CD4-positive, alpha-beta T cell (primary cell): ENCODE data around the gene PEX19. TPM values are rescaled to one million over a fixed set of nuclear protein-coding genes. Genes with fewer than 3 reads are reported as not detected.

ENCODE experiments used
- ATAC-seq: fragments of 200-7000 bp; cut with Tn5 transposase; one replicate; pipeline ENCODE4 v1.10.0; 2022; ENCODE audit warnings: mild to moderate bottlenecking; ENCODE audit not compliant: poor library complexity
- CTCF ChIA-PET: fragments of 350-600 bp; sonication (Branson Sonifier 250); formaldehyde crosslinking; loops from one replicate; lab custom pipeline; 2021; ENCODE audit warnings: antibody characterized with exemption, inconsistent platforms; lab: Charles Lee
- POLR2A ChIA-PET: fragments of 350-600 bp; sonication (Branson Sonifier 250); formaldehyde crosslinking; loops from one replicate; lab custom pipeline; 2021; ENCODE audit warnings: antibody characterized with exemption, inconsistent platforms; lab: Charles Lee
- DNase-seq, 14 experiments: peaks; one replicate each; pipeline ENCODE4 v3.0.0-alpha.2; 2013 to 2020; ENCODE audit warnings: mixed read lengths in 2 of 14
- H3K27ac ChIP-seq, 2 donors: one replicate each; pipeline versions ENCODE4 v1.5.1 to v1.7.0; 2013; ENCODE audit warnings: low read length in 2 of 2, low read depth in 1 of 2, mild to moderate bottlenecking in 1 of 2
- H3K27me3 ChIP-seq, 2 experiments: 1 replicate in 1 of 2; 2 replicates in 1 of 2; pipeline versions ENCODE4 v1.6.1 to v1.7.0; 2013; ENCODE audit warnings: low read length in 2 of 2, control low read depth in 1 of 2, mild to moderate bottlenecking in 1 of 2, moderate library complexity in 1 of 2; ENCODE audit not compliant: insufficient read depth in 2 of 2, control insufficient read depth in 1 of 2
- H3K36me3 ChIP-seq: one replicate; pipeline ENCODE4 v1.6.1; 2013; ENCODE audit warnings: low read length, control low read depth; ENCODE audit not compliant: insufficient read depth
- H3K4me1 ChIP-seq: one replicate; pipeline ENCODE4 v1.6.1; 2013; ENCODE audit warnings: low read length, control low read depth; ENCODE audit not compliant: insufficient read depth
- H3K4me3 ChIP-seq: one replicate; pipeline ENCODE4 v1.5.1; 2013; ENCODE audit warnings: mild to moderate bottlenecking, low read length, moderate library complexity
- H3K9me3 ChIP-seq, 2 experiments: 1 replicate in 1 of 2; 2 replicates in 1 of 2; pipeline versions ENCODE4 v1.6.1 to v1.7.0; 2013; ENCODE audit warnings: low read length in 2 of 2, mild to moderate bottlenecking in 2 of 2, control low read depth in 1 of 2, moderate library complexity in 1 of 2; ENCODE audit not compliant: control insufficient read depth in 1 of 2, insufficient read depth in 1 of 2
- H3K27ac Mint-ChIP-seq: one replicate; pipeline ENCODE4 v1.8.0; 2020; ENCODE audit warnings: mixed read lengths
- H3K27me3 Mint-ChIP-seq: one replicate; pipeline ENCODE4 v1.8.0; 2021; ENCODE audit warnings: mixed read lengths
- H3K36me3 Mint-ChIP-seq: one replicate; pipeline ENCODE4 v1.8.0; 2021; ENCODE audit warnings: low read depth, mixed read lengths
- H3K4me1 Mint-ChIP-seq: one replicate; pipeline ENCODE4 v1.8.0; 2021; ENCODE audit warnings: low read depth, mixed read lengths
- H3K4me3 Mint-ChIP-seq: one replicate; pipeline ENCODE4 v1.8.0; 2020; ENCODE audit warnings: mild to moderate bottlenecking, mixed read lengths
- H3K9me3 Mint-ChIP-seq: one replicate; pipeline ENCODE4 v1.8.0; 2020; ENCODE audit warnings: mixed read lengths
- intact Hi-C, 2 experiments: fragments of 100-400 bp; cut with DNase I in 1 of 2; cut with micrococcal nuclease in 1 of 2; formaldehyde crosslinking; loops; one replicate each; pipeline versions ENCODE4 v1.15.1 to v1.9.0; 2023 to 2025; cut with DNase I, micrococcal nuclease
- total RNA-seq, 174 experiments: library from RNA in 2 of 174; stranded (reverse) in 2 of 174; gene quantifications; one replicate each; pipeline ENCODE4 v1.2.3 and lab custom pipeline; 2021 to 2026
- TF ChIP-seq, protein P1 (sequence below): fragments of 200-600 bp; IDR thresholded peaks from one replicate; pipeline ENCODE4 v1.8.0; 2022; ENCODE audit warnings: antibody characterized with exemption, mild to moderate bottlenecking

The PEX19 gene
- total RNA-seq, 2 experiments from 2014 or later: 32.0 to 33.4 TPM

DNA sequence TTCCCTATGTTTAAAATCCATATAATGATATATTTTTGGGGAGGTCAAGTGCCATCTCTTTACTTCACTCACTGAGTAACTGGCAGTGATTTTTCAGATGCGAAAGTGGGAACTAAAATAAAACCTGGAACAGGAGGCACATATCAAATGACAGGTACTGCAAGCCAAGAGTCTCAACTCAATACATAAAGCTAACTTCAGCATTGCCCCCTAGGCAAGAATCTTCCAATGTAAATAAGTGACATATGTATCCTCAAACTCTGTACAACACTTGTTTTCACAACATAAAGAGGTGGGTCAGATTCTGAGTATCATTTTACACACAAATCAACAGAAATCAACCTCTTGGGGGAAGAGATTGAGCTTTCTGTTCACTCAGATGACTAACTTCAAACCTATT is 40.7 kb downstream of the PEX19 start:
- DNase-seq (no peak), ATAC-seq (no peak)
- H3K27ac Mint-ChIP-seq: no peak overlapping the region
- no peak overlapping the region for H3K27ac ChIP-seq
- peaks cover 23% of the 10 kb centered on the region for H3K4me1 Mint-ChIP-seq
- peaks cover 57% of the 10 kb centered on the region for H3K36me3 Mint-ChIP-seq
- H3K36me3 ChIP-seq: peaks cover 50% of the 10 kb centered on the region
- POLR2A ChIA-PET: interaction anchor here (0.7 kb wide), 1 partner anchor 34 kb away, joined by 3 read pairs; no protein-coding TSS in a partner anchor
- peaks cover 4% of the 10 kb centered on the region for H3K4me1 ChIP-seq
- no peaks in the 10 kb centered on the region for H3K27me3 ChIP-seq
- CTCF ChIA-PET: interaction anchor here (1.0 to 3.5 kb wide), 3 partner anchors 8 to 51 kb away, joined by 3 to 19 read pairs (median 4); no protein-coding TSS in a partner anchor
- no peak overlapping the region for H3K4me3 Mint-ChIP-seq
- no peaks in the 10 kb centered on the region for H3K27me3 Mint-ChIP-seq
- no peak overlapping the region for H3K4me3 ChIP-seq
- TF ChIP-seq, protein P1, sequence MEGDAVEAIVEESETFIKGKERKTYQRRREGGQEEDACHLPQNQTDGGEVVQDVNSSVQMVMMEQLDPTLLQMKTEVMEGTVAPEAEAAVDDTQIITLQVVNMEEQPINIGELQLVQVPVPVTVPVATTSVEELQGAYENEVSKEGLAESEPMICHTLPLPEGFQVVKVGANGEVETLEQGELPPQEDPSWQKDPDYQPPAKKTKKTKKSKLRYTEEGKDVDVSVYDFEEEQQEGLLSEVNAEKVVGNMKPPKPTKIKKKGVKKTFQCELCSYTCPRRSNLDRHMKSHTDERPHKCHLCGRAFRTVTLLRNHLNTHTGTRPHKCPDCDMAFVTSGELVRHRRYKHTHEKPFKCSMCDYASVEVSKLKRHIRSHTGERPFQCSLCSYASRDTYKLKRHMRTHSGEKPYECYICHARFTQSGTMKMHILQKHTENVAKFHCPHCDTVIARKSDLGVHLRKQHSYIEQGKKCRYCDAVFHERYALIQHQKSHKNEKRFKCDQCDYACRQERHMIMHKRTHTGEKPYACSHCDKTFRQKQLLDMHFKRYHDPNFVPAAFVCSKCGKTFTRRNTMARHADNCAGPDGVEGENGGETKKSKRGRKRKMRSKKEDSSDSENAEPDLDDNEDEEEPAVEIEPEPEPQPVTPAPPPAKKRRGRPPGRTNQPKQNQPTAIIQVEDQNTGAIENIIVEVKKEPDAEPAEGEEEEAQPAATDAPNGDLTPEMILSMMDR: no peak
- intact Hi-C loops: loop anchor here in 1 of 2 experiments (2.0 kb wide), 1 partner anchor 43 kb away; no protein-coding TSS in a partner anchor
- no peaks in the 10 kb centered on the region for H3K9me3 Mint-ChIP-seq
- no peaks in the 10 kb centered on the region for H3K9me3 ChIP-seq

- peaks cover 4% of the 10 kb centered on the region for H3K4me1 ChIP-seq
- POLR2A ChIA-PET: interaction anchor here (0.7 kb wide), 1 partner anchor 35 kb away, joined by 3 read pairs; no protein-coding TSS in a partner anchor
- intact Hi-C loops: loop anchor here in 1 of 2 experiments (2.0 kb wide), 1 partner anchor 43 kb away; no protein-coding TSS in a partner anchor
- H3K4me3 ChIP-seq: no peak overlapping the region
- Mint-ChIP-seq H3K27me3 (no peaks in the 10 kb centered on the region), H3K9me3 (no peaks in the 10 kb centered on the region), H3K4me1 (peaks cover 23% of the 10 kb centered on the region), H3K4me3 (no peak overlapping the region), H3K36me3 (peaks cover 62% of the 10 kb centered on the region), H3K27ac (no peak overlapping the region)
- H3K27ac ChIP-seq: no peak overlapping the region
- no peaks in the 10 kb centered on the region for H3K9me3 ChIP-seq
- TF ChIP-seq, protein P1: no peak
- ATAC-seq (no peak), DNase-seq (no peak)
- CTCF ChIA-PET: interaction anchor here (1.0 to 3.5 kb wide), 3 partner anchors 8 to 51 kb away, joined by 3 to 19 read pairs (median 4); no protein-coding TSS in a partner anchor
- peaks cover 54% of the 10 kb centered on the region for H3K36me3 ChIP-seq
- no peaks in the 10 kb centered on the region for H3K27me3 ChIP-seq
Measured at GRCh38 chr1:160243767-160244166, 41.2 kb downstream of the PEX19 start.

- Mint-ChIP-seq H3K4me1 (peaks cover 18% of the 10 kb centered on the region), H3K9me3 (no peaks in the 10 kb centered on the region), H3K27ac (no peak overlapping the region), H3K4me3 (no peak overlapping the region), H3K36me3 (peaks cover 93% of the 10 kb centered on the region), H3K27me3 (no peaks in the 10 kb centered on the region)
- TF ChIP-seq, protein P1: no peak
- no peaks in the 10 kb centered on the region for H3K9me3 ChIP-seq
- H3K27me3 ChIP-seq: no peaks in the 10 kb centered on the region
- ChIA-PET CTCF (interaction anchor here (0.7 to 1.6 kb wide), 3 partner anchors 12 to 52 kb away, joined by 3 to 6 read pairs (median 4); no protein-coding TSS in a partner anchor), POLR2A (interaction anchor here (1.4 kb wide), 2 partner anchors 23 to 45 kb away, joined by 4 read pairs; partner anchors contain the start of genes DCAF8 and PEX19)
- intact Hi-C loops: no loop called here
- no peak overlapping the region for H3K4me3 ChIP-seq
- H3K36me3 ChIP-seq: peaks cover 84% of the 10 kb centered on the region
- no peak for ATAC-seq
- no peak overlapping the region for H3K27ac ChIP-seq
- H3K4me1 ChIP-seq: no peaks in the 10 kb centered on the region
- no peak for DNase-seq
Measured at GRCh38 chr1:160239582-160240299, 45.2 kb downstream of the PEX19 start.
